HG02981 (cell line): Measurements from ENCODE around the gene CENPO.

Experiments used
- ATAC-seq: cut with Tn5 transposase; IDR thresholded peaks from one replicate; pipeline ENCODE4 v1.9.1; 2021; ENCODE audit warnings: mild to moderate bottlenecking, moderate library complexity; ENCODE audit not compliant: unreplicated experiment

Gene CENPO

GRCh38 chr2:24792874-24793760 is at the start of gene CENPO, which contains the start of gene PTRHD1:
TSS of gene CENPO (plus strand) at chr2:24793425. CDS start at chr2:24793920, 495 bp downstream.
TSS of gene PTRHD1 (minus strand) at chr2:24793391. CDS start at chr2:24793377, 14 bp downstream.
- ATAC-seq = peak; percentile 88

- ATAC-seq = no peak
Observed at GRCh38 chr2:24743924-24744323, 49.3 kb upstream of the CENPO start.

- no peak for ATAC-seq
Observed at GRCh38 chr2:24744356-24744755, 48.9 kb upstream of the CENPO start.

- ATAC-seq = no peak
Observed at GRCh38 chr2:24745825-24746224, 47.4 kb upstream of the CENPO start.

- ATAC-seq = no peak
Observed at GRCh38 chr2:24747299-24747698, 45.9 kb upstream of the CENPO start.

- no peak for ATAC-seq
Observed at GRCh38 chr2:24749069-24749691, 44.0 kb upstream of the CENPO start.

- ATAC-seq = no peak
Observed at GRCh38 chr2:24754985-24755705, 38.1 kb upstream of the CENPO start.

- no peak for ATAC-seq
Observed at GRCh38 chr2:24756789-24757188, 36.4 kb upstream of the CENPO start.

GRCh38 chr2:24761866-24762265 is 31.4 kb upstream of the CENPO start:
- ATAC-seq = no peak

GRCh38 chr2:24762518-24762917 is 30.7 kb upstream of the CENPO start:
- ATAC-seq = no peak

GRCh38 chr2:24763843-24764242 is 29.4 kb upstream of the CENPO start:
- no peak for ATAC-seq

GRCh38 chr2:24766609-24767008 is 26.6 kb upstream of the CENPO start:
- ATAC-seq = no peak

- no peak for ATAC-seq
Observed at GRCh38 chr2:24768013-24768412, 25.2 kb upstream of the CENPO start.

GRCh38 chr2:24768601-24769000 is 24.6 kb upstream of the CENPO start:
- ATAC-seq = no peak

GRCh38 chr2:24771061-24771460 is 22.2 kb upstream of the CENPO start:
- no peak for ATAC-seq

- no peak for ATAC-seq
Observed at GRCh38 chr2:24771764-24772586, 21.2 kb upstream of the CENPO start.

- ATAC-seq = no peak
Observed at GRCh38 chr2:24774373-24774772, 18.9 kb upstream of the CENPO start.

GRCh38 chr2:24779116-24779515 is 14.1 kb upstream of the CENPO start:
- ATAC-seq = no peak

- ATAC-seq = no peak
Observed at GRCh38 chr2:24783641-24784040, 9.6 kb upstream of the CENPO start.

- ATAC-seq = peak; percentile 90
Observed at GRCh38 chr2:24785671-24786321, 7.4 kb upstream of the CENPO start.
